Neural progenitor cell (in vitro differentiated cells): ENCODE data around the gene VWA3B. TPM values are rescaled to one million over a fixed set of nuclear protein-coding genes. Genes with fewer than 3 reads are reported as not detected.
"Not testable (repeated sequence)": the region's sequence is repeated elsewhere in the genome, so short reads cannot be mapped to it uniquely, and the experiment has no call there.

Experiments
- DNase-seq: peaks from one replicate; pipeline ENCODE4 v3.0.0-alpha.2; 2016; ENCODE audit warnings: low spot score
- H2AFZ ChIP-seq: fragments of 200-600 bp; sonication (generic); replicated peaks from 2 replicates; pipeline ENCODE4 v1.6.1; 2016; ENCODE audit warnings: antibody characterized with exemption
- H3F3A ChIP-seq: fragments of 200-600 bp; sonication (generic); 2 replicates; pipeline ENCODE4 v1.6.1; 2016; ENCODE audit warnings: antibody characterized with exemption, low read depth
- H3K27ac ChIP-seq: fragments of 200-600 bp; sonication (generic); 2 replicates; pipeline ENCODE4 v1.5.1; 2016; ENCODE audit warnings: mild to moderate bottlenecking
- H3K27me3 ChIP-seq: fragments of 200-600 bp; sonication (generic); 2 replicates; pipeline ENCODE4 v1.6.1; 2016; ENCODE audit warnings: mild to moderate bottlenecking, moderate library complexity
- H3K36me3 ChIP-seq: fragments of 200-600 bp; sonication (generic); 2 replicates; pipeline ENCODE4 v1.5.1; 2016
- H3K4me1 ChIP-seq: fragments of 200-600 bp; sonication (generic); 2 replicates; pipeline ENCODE4 v1.6.1; 2016; ENCODE audit warnings: mixed run types
- H3K4me2 ChIP-seq: fragments of 200-600 bp; sonication (generic); 2 replicates; pipeline ENCODE4 v1.6.1; 2016
- H3K4me3 ChIP-seq: fragments of 200-600 bp; sonication (generic); 2 replicates; pipeline ENCODE4 v1.5.1; 2016
- H3K79me2 ChIP-seq: fragments of 200-600 bp; sonication (generic); 2 replicates; pipeline ENCODE4 v1.6.1; 2016; ENCODE audit warnings: low read depth
- H3K9ac ChIP-seq: fragments of 200-600 bp; sonication (generic); 2 replicates; pipeline ENCODE4 v1.6.1; 2016
- H3K9me3 ChIP-seq: fragments of 200-600 bp; sonication (generic); 2 replicates; pipeline ENCODE4 v1.5.1; 2016; ENCODE audit warnings: low read depth
- H4K20me1 ChIP-seq: fragments of 200-600 bp; sonication (generic); 2 replicates; pipeline ENCODE4 v1.6.1; 2016; ENCODE audit warnings: low read depth
- H3K27ac Mint-ChIP-seq: 3 replicates; pipeline ENCODE4 v1.8.0; 2021; ENCODE audit warnings: mixed read lengths
- H3K27me3 Mint-ChIP-seq: 2 replicates; pipeline ENCODE4 v1.8.0; 2022; ENCODE audit warnings: low read depth, mild to moderate bottlenecking, inconsistent platforms, moderate library complexity, mixed read lengths; ENCODE audit not compliant: insufficient read depth
- H3K36me3 Mint-ChIP-seq: 3 replicates; pipeline ENCODE4 v1.8.0; 2021; ENCODE audit warnings: mixed read lengths
- H3K4me1 Mint-ChIP-seq: 3 replicates; pipeline ENCODE4 v1.8.0; 2021; ENCODE audit warnings: mixed read lengths
- H3K4me3 Mint-ChIP-seq: 3 replicates; pipeline ENCODE4 v1.8.0; 2021; ENCODE audit warnings: mild to moderate bottlenecking, moderate library complexity, mixed read lengths
- H3K9me3 Mint-ChIP-seq: 3 replicates; pipeline ENCODE4 v1.8.0; 2020; ENCODE audit warnings: mixed read lengths
- EZH2 ChIP-seq: fragments of 200-600 bp; sonication (generic); IDR thresholded peaks from 2 replicates; pipeline ENCODE4 v1.6.1; 2017; ENCODE audit warnings: antibody characterized with exemption, mild to moderate bottlenecking, moderate library complexity
- EZH2phosphoT487 ChIP-seq: fragments of 200-600 bp; sonication (generic); IDR thresholded peaks from 2 replicates; pipeline ENCODE4 v1.6.1; 2017; ENCODE audit warnings: antibody characterized with exemption
- total RNA-seq: library from RNA; depleted of rRNA; stranded (reverse); fragments of >200 nt; gene quantifications from 2 replicates; pipeline ENCODE4 v1.2.3, GENCODE V29; 2015; ENCODE audit warnings: low replicate concordance
- TF ChIP-seq, protein P1 (sequence below): fragments of 200-600 bp; sonication (generic); IDR thresholded peaks from 2 replicates; pipeline ENCODE4 v1.5.1; 2017; ENCODE audit warnings: antibody characterized with exemption, mild to moderate bottlenecking

The VWA3B gene
- total RNA-seq, 1 donor from 2014 or later, result not detected

- H2AFZ ChIP-seq, result no peak overlapping the region
- no peaks in the 10 kb centered on the region for H3F3A ChIP-seq
- H3K4me3 ChIP-seq, result no peak overlapping the region
- DNase-seq, result no peak
- H3K9me3 ChIP-seq, result no peaks in the 10 kb centered on the region
- no peak overlapping the region for H3K4me3 Mint-ChIP-seq
- no peaks in the 10 kb centered on the region for H3K27me3 ChIP-seq
- no peak overlapping the region for H3K27ac ChIP-seq
- H3K36me3 Mint-ChIP-seq, result no peaks in the 10 kb centered on the region
- H4K20me1 ChIP-seq, result no peaks in the 10 kb centered on the region
- peaks cover 2% of the 10 kb centered on the region for H3K27me3 Mint-ChIP-seq
- H3K36me3 ChIP-seq, result no peaks in the 10 kb centered on the region
- no peak overlapping the region for H3K4me2 ChIP-seq
- H3K9ac ChIP-seq, result no peak overlapping the region
- H3K79me2 ChIP-seq, result no peaks in the 10 kb centered on the region
- H3K4me1 ChIP-seq, result peaks cover 4% of the 10 kb centered on the region
- no peak overlapping the region for H3K27ac Mint-ChIP-seq
- peaks cover 41% of the 10 kb centered on the region for H3K4me1 Mint-ChIP-seq
- no peaks in the 10 kb centered on the region for H3K9me3 Mint-ChIP-seq
- no peak for TF ChIP-seq EZH2
- TF ChIP-seq, protein P1, sequence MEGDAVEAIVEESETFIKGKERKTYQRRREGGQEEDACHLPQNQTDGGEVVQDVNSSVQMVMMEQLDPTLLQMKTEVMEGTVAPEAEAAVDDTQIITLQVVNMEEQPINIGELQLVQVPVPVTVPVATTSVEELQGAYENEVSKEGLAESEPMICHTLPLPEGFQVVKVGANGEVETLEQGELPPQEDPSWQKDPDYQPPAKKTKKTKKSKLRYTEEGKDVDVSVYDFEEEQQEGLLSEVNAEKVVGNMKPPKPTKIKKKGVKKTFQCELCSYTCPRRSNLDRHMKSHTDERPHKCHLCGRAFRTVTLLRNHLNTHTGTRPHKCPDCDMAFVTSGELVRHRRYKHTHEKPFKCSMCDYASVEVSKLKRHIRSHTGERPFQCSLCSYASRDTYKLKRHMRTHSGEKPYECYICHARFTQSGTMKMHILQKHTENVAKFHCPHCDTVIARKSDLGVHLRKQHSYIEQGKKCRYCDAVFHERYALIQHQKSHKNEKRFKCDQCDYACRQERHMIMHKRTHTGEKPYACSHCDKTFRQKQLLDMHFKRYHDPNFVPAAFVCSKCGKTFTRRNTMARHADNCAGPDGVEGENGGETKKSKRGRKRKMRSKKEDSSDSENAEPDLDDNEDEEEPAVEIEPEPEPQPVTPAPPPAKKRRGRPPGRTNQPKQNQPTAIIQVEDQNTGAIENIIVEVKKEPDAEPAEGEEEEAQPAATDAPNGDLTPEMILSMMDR, result no peak
- no peak for TF ChIP-seq EZH2phosphoT487
Observed at GRCh38 chr2:98126061-98126460, 39.1 kb downstream of the VWA3B start.

DNA sequence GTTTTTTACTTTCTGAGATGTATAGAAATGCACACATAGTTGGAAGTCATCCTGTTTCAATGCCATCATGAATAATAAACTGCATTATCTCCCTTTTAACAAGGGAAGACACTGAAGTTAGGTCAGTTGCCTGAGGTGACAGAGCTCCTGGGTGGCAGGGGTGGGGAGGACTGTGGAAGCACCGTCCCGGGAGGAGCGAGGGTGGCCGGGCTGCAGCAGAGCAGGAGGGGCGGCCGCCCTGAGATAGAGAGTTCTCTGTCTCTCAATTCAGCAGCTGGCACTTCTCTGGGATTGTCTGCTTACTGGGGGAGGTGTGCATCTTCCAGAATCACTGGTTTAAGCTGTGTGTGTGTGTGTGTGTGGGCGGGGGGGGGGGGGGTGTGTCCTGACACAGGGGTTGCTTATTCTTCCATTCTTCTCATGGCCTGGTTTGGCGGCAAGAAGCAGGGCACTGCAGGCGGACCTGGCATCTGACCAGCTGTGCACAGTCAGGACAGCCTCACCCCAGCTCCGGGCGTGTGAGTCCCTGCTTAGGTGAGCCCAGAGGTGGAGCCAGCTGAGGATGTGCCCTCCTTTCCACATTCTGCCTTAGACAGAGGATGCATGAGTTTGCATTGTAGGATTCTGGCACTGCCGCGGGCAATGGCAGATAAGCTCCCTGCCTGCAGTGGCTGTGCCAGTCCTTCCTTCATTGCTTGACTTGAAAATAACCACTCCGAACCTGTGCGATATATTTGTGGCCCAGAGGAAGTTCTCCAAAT is 40.4 kb downstream of the VWA3B start:
- no peak for DNase-seq
- Histone ChIP-seq H3K36me3 (no peaks in the 10 kb centered on the region), H3K9ac (no peak overlapping the region), H3K4me2 (no peak overlapping the region), H3K4me3 (no peak overlapping the region), H2AFZ (no peak overlapping the region), H3K27me3 (no peaks in the 10 kb centered on the region), H3K4me1 (peaks cover 4% of the 10 kb centered on the region), H4K20me1 (no peaks in the 10 kb centered on the region), H3K27ac (no peak overlapping the region), H3K79me2 (no peaks in the 10 kb centered on the region), H3K9me3 (no peaks in the 10 kb centered on the region), H3F3A (no peaks in the 10 kb centered on the region)
- H3K4me3 Mint-ChIP-seq, result no peak overlapping the region
- TF ChIP-seq EZH2 (no peak), EZH2phosphoT487 (no peak)
- TF ChIP-seq, protein P1, result no peak
- H3K27ac Mint-ChIP-seq, result no peak overlapping the region
- H3K4me1 Mint-ChIP-seq, result peaks cover 39% of the 10 kb centered on the region
- H3K36me3 Mint-ChIP-seq, result no peaks in the 10 kb centered on the region
- H3K27me3 Mint-ChIP-seq, result peaks cover 2% of the 10 kb centered on the region
- no peaks in the 10 kb centered on the region for H3K9me3 Mint-ChIP-seq

DNA sequence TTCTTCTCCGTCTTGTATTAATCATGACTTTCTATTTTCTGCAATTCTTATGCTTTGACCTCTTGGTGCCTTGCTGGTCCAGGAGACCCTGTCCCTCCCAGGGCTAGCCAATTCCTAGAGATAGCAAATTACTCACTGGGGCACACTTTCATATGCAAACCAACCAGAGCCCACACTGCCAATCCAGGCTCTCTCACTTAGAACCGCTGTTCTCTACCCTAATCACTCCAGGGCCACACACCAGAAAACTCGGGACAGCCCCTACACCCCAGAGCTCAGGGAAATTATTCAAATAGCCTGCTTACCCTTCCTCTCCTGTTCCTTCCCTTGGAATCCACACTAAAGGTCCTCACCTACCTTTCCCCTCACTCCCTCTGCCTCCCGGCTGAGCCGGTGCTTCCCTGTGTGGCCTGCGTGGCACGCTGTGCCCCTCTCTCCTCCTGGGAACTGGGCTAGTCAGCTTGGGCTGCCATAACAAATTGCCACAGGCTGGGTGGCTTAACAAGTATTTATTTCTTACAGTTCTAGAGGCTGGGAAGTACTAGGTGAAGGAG is 41.7 kb downstream of the VWA3B start:
- no peaks in the 10 kb centered on the region for H3K79me2 ChIP-seq
- Mint-ChIP-seq H3K9me3 (no peaks in the 10 kb centered on the region), H3K27ac (peak overlapping the region; percentile 9), H3K27me3 (peaks cover 2% of the 10 kb centered on the region), H3K4me3 (no peak overlapping the region), H3K36me3 (no peaks in the 10 kb centered on the region), H3K4me1 (peaks cover 32% of the 10 kb centered on the region)
- H3K9me3 ChIP-seq, result no peaks in the 10 kb centered on the region
- no peak overlapping the region for H3K4me2 ChIP-seq
- H3K36me3 ChIP-seq, result no peaks in the 10 kb centered on the region
- no peaks in the 10 kb centered on the region for H4K20me1 ChIP-seq
- no peak for TF ChIP-seq EZH2phosphoT487
- TF ChIP-seq, protein P1, result no peak
- no peak for TF ChIP-seq EZH2
- no peak for DNase-seq
- H3K27ac ChIP-seq, result no peak overlapping the region
- H3F3A ChIP-seq, result no peaks in the 10 kb centered on the region
- H3K27me3 ChIP-seq, result no peaks in the 10 kb centered on the region
- H3K4me3 ChIP-seq, result no peak overlapping the region
- H3K4me1 ChIP-seq, result peaks cover 4% of the 10 kb centered on the region
- H2AFZ ChIP-seq, result peak overlapping the region; percentile 54
- H3K9ac ChIP-seq, result no peak overlapping the region

DNA sequence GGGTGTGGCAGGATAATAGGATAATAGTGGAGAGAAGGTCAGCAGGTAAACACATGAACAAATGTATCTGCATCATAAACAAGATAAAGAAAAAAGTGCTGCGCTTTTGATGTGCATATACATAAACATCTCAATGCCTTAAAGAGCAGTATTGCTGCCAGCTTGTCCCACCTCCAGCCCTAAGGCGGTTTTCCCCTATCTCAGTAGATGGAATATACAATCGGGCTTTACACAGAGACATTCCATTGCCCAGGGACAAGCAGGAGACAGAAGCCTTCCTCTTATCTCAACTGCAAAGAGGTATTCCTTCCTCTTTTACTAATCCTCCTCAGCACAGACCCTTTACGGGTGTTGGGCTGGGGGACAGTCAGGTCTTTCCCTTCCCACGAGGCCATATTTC is 43.1 kb downstream of the VWA3B start:
- not testable (repeated sequence) for H2AFZ ChIP-seq, H3K27me3 ChIP-seq, H3K27ac ChIP-seq, H3K27ac Mint-ChIP-seq, H4K20me1 ChIP-seq, H3K36me3 Mint-ChIP-seq, H3K4me3 ChIP-seq, H3K79me2 ChIP-seq, DNase-seq, H3K9ac ChIP-seq, H3K4me2 ChIP-seq, H3K9me3 ChIP-seq, H3K4me3 Mint-ChIP-seq, H3K36me3 ChIP-seq, H3K27me3 Mint-ChIP-seq, H3K9me3 Mint-ChIP-seq
- peaks cover 14% of the 10 kb centered on the region for H3K4me1 ChIP-seq
- peaks cover 11% of the 10 kb centered on the region for H3F3A ChIP-seq
- peaks cover 35% of the 10 kb centered on the region for H3K4me1 Mint-ChIP-seq
